HL-60 (cell line): ENCODE results near the gene CNTNAP2.

ENCODE experiments used
- GABPA ChIP-seq: IDR thresholded peaks from 2 replicates; pipeline ENCODE4 v1.6.1; 2012; ENCODE audit warnings: low read depth
- POLR2AphosphoS5 ChIP-seq: IDR thresholded peaks from 2 replicates; pipeline ENCODE4 v1.6.1; 2012; ENCODE audit warnings: low read depth
- SPI1 ChIP-seq: IDR thresholded peaks from 2 replicates; pipeline ENCODE4 v1.6.1; 2012; ENCODE audit warnings: low read depth, mild to moderate bottlenecking, borderline replicate concordance
- TF ChIP-seq, protein P1 (sequence below): IDR thresholded peaks from one replicate; pipeline ENCODE4 v1.5.1; 2011; ENCODE audit warnings: low read length, control low read depth, inconsistent platforms; ENCODE audit not compliant: insufficient read depth
- TF ChIP-seq, protein P2 (sequence below): IDR thresholded peaks from 2 replicates; pipeline ENCODE4 v1.6.1; 2012; ENCODE audit warnings: low read depth; ENCODE audit not compliant: insufficient replicate concordance

DNA sequence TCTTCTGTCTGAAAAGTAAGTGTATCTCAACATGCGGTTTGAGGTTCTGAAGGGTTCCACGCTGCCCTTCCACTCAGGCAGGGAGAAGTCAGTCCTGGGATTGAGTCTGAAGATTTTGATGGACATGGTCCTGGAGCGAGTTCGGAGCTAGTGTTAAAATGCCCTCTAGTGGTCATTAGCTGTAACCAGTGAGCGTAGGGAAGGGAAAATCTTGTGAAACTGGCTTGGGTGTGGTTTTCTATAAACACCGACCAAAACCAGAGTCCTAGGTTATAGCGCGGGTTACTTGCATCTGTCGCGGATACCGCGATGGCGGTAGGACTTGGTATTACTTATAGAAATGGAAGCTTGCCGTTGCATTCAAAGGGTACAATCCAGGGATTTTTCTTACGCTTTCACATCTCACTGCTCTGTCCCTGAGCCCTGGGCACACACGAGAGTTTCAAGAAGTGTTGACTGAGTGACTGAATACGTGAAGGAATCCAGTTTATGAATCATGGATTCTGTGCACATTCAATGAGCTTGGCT is 2125.8 kb downstream of the CNTNAP2 start:
- TF ChIP-seq, protein P1, sequence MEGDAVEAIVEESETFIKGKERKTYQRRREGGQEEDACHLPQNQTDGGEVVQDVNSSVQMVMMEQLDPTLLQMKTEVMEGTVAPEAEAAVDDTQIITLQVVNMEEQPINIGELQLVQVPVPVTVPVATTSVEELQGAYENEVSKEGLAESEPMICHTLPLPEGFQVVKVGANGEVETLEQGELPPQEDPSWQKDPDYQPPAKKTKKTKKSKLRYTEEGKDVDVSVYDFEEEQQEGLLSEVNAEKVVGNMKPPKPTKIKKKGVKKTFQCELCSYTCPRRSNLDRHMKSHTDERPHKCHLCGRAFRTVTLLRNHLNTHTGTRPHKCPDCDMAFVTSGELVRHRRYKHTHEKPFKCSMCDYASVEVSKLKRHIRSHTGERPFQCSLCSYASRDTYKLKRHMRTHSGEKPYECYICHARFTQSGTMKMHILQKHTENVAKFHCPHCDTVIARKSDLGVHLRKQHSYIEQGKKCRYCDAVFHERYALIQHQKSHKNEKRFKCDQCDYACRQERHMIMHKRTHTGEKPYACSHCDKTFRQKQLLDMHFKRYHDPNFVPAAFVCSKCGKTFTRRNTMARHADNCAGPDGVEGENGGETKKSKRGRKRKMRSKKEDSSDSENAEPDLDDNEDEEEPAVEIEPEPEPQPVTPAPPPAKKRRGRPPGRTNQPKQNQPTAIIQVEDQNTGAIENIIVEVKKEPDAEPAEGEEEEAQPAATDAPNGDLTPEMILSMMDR: peak; percentile 86
- TF ChIP-seq POLR2AphosphoS5 (no peak), SPI1 (no peak), GABPA (no peak)
- TF ChIP-seq, protein P2, sequence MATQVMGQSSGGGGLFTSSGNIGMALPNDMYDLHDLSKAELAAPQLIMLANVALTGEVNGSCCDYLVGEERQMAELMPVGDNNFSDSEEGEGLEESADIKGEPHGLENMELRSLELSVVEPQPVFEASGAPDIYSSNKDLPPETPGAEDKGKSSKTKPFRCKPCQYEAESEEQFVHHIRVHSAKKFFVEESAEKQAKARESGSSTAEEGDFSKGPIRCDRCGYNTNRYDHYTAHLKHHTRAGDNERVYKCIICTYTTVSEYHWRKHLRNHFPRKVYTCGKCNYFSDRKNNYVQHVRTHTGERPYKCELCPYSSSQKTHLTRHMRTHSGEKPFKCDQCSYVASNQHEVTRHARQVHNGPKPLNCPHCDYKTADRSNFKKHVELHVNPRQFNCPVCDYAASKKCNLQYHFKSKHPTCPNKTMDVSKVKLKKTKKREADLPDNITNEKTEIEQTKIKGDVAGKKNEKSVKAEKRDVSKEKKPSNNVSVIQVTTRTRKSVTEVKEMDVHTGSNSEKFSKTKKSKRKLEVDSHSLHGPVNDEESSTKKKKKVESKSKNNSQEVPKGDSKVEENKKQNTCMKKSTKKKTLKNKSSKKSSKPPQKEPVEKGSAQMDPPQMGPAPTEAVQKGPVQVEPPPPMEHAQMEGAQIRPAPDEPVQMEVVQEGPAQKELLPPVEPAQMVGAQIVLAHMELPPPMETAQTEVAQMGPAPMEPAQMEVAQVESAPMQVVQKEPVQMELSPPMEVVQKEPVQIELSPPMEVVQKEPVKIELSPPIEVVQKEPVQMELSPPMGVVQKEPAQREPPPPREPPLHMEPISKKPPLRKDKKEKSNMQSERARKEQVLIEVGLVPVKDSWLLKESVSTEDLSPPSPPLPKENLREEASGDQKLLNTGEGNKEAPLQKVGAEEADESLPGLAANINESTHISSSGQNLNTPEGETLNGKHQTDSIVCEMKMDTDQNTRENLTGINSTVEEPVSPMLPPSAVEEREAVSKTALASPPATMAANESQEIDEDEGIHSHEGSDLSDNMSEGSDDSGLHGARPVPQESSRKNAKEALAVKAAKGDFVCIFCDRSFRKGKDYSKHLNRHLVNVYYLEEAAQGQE: no peak
